ENCODE data around the gene ALAS2. TPM values are rescaled to one million over a fixed set of nuclear protein-coding genes. Genes with fewer than 3 reads are reported as not detected.

The ALAS2 gene
- total RNA-seq, 1 donor from 2014 or later, result not detected

- TF ChIP-seq, protein P1, sequence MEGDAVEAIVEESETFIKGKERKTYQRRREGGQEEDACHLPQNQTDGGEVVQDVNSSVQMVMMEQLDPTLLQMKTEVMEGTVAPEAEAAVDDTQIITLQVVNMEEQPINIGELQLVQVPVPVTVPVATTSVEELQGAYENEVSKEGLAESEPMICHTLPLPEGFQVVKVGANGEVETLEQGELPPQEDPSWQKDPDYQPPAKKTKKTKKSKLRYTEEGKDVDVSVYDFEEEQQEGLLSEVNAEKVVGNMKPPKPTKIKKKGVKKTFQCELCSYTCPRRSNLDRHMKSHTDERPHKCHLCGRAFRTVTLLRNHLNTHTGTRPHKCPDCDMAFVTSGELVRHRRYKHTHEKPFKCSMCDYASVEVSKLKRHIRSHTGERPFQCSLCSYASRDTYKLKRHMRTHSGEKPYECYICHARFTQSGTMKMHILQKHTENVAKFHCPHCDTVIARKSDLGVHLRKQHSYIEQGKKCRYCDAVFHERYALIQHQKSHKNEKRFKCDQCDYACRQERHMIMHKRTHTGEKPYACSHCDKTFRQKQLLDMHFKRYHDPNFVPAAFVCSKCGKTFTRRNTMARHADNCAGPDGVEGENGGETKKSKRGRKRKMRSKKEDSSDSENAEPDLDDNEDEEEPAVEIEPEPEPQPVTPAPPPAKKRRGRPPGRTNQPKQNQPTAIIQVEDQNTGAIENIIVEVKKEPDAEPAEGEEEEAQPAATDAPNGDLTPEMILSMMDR (IDR thresholded peaks at IDR 0.05; ENCODE audit: unreplicated experiment), result no peak
- DNase-seq (ENCODE audit: low spot score), result no peak
- no peaks in the 10 kb centered on the region for H3K9me3 Mint-ChIP-seq (ENCODE audit: unreplicated experiment)
- no peaks in the 10 kb centered on the region for H3K27me3 Mint-ChIP-seq (ENCODE audit: unreplicated experiment)
- no peak overlapping the region for H3K27ac Mint-ChIP-seq (ENCODE audit: unreplicated experiment)
- H3K4me3 Mint-ChIP-seq (ENCODE audit: unreplicated experiment), result no peak overlapping the region
- H3K36me3 Mint-ChIP-seq (ENCODE audit: low read depth, unreplicated experiment), result no peaks in the 10 kb centered on the region
- H3K4me1 Mint-ChIP-seq (ENCODE audit: unreplicated experiment), result no peaks in the 10 kb centered on the region
Observed at GRCh38 chrX:54980334-54980733, 50.4 kb downstream of the ALAS2 start.

DNA sequence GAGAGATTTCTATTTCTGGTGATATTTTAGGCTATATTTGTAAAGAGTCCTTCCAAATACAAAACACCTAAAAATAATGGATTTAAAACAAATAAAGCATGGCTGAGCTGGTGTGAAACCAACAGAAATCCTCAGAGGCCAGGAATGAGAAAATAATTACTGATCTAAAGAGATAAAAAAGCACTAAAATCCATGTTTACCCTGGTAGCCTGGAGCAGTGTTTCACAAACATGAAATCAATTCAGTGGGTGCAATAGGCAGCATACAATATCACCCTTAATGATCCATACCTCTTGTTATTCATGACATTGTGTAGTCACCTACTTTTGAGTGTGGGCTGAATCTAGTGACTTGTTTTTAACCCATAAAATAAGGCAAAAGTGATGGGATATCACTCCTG, 51.3 kb downstream of the ALAS2 start:
- DNase-seq (ENCODE audit: low spot score), result no peak
- Mint-ChIP-seq H3K36me3 (ENCODE audit: low read depth, unreplicated experiment) (no peaks in the 10 kb centered on the region), H3K27ac (ENCODE audit: unreplicated experiment) (no peak overlapping the region), H3K9me3 (ENCODE audit: unreplicated experiment) (no peaks in the 10 kb centered on the region), H3K4me1 (ENCODE audit: unreplicated experiment) (no peaks in the 10 kb centered on the region), H3K4me3 (ENCODE audit: unreplicated experiment) (no peak overlapping the region), H3K27me3 (ENCODE audit: unreplicated experiment) (no peaks in the 10 kb centered on the region)
- TF ChIP-seq, protein P1 (IDR thresholded peaks at IDR 0.05; ENCODE audit: unreplicated experiment), result no peak

DNA sequence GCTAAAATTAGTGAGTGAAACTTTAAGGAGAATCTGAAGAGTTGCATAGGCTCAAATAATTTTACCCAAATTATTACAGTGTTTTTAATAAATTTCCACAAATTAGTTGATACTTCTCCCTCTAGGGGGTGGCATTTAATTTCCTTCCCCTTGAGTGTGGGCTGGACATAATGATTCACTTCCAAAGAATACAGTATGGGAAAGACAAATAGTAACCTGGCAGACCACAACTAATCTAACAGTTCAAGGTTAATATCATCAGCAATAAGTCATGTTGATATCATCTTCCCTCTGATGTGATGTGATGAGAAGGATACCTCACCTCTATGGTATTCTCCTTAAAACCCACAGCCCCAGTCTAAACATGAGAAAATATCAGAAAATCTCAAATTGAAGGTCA, 52.3 kb downstream of the ALAS2 start:
- TF ChIP-seq, protein P1 (IDR thresholded peaks at IDR 0.05; ENCODE audit: unreplicated experiment), result no peak
- Mint-ChIP-seq H3K27me3 (ENCODE audit: unreplicated experiment) (no peaks in the 10 kb centered on the region), H3K4me3 (ENCODE audit: unreplicated experiment) (no peak overlapping the region), H3K27ac (ENCODE audit: unreplicated experiment) (no peak overlapping the region), H3K9me3 (ENCODE audit: unreplicated experiment) (no peaks in the 10 kb centered on the region), H3K36me3 (ENCODE audit: low read depth, unreplicated experiment) (no peaks in the 10 kb centered on the region), H3K4me1 (ENCODE audit: unreplicated experiment) (no peaks in the 10 kb centered on the region)
- DNase-seq (ENCODE audit: low spot score), result no peak

DNA sequence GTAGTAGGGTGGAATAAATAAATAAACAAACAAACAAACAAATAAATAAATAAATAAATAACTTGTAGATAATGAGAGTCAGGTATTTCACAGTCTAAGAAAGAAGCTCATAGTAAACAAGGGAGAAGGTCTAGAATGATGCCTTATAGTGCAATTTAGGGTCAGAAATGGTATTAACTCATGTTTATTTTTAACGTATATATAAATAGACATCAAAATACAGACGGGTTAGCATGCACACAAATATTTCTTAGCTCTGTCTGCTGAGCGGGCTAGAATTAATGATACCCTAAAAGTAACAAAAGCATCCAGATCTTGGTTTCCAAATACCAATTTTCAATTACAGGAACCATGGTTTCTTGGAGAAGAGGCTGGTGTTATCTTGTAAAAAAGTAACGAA, 53.4 kb downstream of the ALAS2 start:
- Mint-ChIP-seq H3K27ac (ENCODE audit: unreplicated experiment) (no peak overlapping the region), H3K27me3 (ENCODE audit: unreplicated experiment) (no peaks in the 10 kb centered on the region), H3K36me3 (ENCODE audit: low read depth, unreplicated experiment) (no peaks in the 10 kb centered on the region), H3K9me3 (ENCODE audit: unreplicated experiment) (no peaks in the 10 kb centered on the region), H3K4me3 (ENCODE audit: unreplicated experiment) (no peak overlapping the region), H3K4me1 (ENCODE audit: unreplicated experiment) (no peaks in the 10 kb centered on the region)
- DNase-seq (ENCODE audit: low spot score), result no peak
- TF ChIP-seq, protein P1 (IDR thresholded peaks at IDR 0.05; ENCODE audit: unreplicated experiment), result no peak

- H3K4me1 Mint-ChIP-seq (ENCODE audit: unreplicated experiment), result no peaks in the 10 kb centered on the region
Observed at GRCh38 chrX:54964766-54965497, 65.8 kb downstream of the ALAS2 start.

More at GRCh38 chrX:54964766-54965497, 65.8 kb downstream of the ALAS2 start:
- Mint-ChIP-seq H3K36me3 (ENCODE audit: low read depth, unreplicated experiment) (no peaks in the 10 kb centered on the region), H3K9me3 (ENCODE audit: unreplicated experiment) (no peaks in the 10 kb centered on the region), H3K4me3 (ENCODE audit: unreplicated experiment) (no peak overlapping the region), H3K27ac (ENCODE audit: unreplicated experiment) (no peak overlapping the region), H3K27me3 (ENCODE audit: unreplicated experiment) (no peaks in the 10 kb centered on the region)
- no peak for DNase-seq (ENCODE audit: low spot score)
- TF ChIP-seq, protein P1 (IDR thresholded peaks at IDR 0.05; ENCODE audit: unreplicated experiment), result no peak
